OCI-LY7 (cell line): ENCODE measurements around the gene GRIN2D.

ENCODE experiments used
- CTCF ChIP-seq: fragments of 200-600 bp; sonication (generic); conservative IDR thresholded peaks from 2 replicates; pipeline ENCODE4 v1.5.1; 2014; ENCODE audit warnings: mild to moderate bottlenecking, antibody characterized with exemption, low read length, moderate library complexity, mixed read lengths
- EZH2phosphoT487 ChIP-seq: fragments of 200-600 bp; sonication (generic); IDR thresholded peaks from 2 replicates; pipeline ENCODE4 v1.6.1; 2018; ENCODE audit warnings: low read depth, borderline replicate concordance, mild to moderate bottlenecking, mixed run types, antibody characterized with exemption, low read length, moderate library complexity, mixed read lengths

- TF ChIP-seq CTCF (no peak), EZH2phosphoT487 (no peak)
Observed at GRCh38 chr19:48372904-48373303, 20.6 kb upstream of the GRIN2D start.
